HepG2 (cell line): ENCODE measurements around the gene RNF114. TPM values are rescaled to one million over a fixed set of nuclear protein-coding genes. Genes with fewer than 3 reads are reported as not detected.

Source experiments
- MED8 ChIP-seq: sonication (generic); formaldehyde crosslinking; IDR thresholded peaks from 2 replicates; pipeline ENCODE4 v1.8.1; 2023; ENCODE audit warnings: mild to moderate bottlenecking, missing genetic modification reagents; ENCODE audit not compliant: insufficient replicate concordance
- NFE2L2 ChIP-seq: fragments of 150-350 bp; IDR thresholded peaks from 2 replicates; pipeline ENCODE4 v1.6.1; 2014; ENCODE audit warnings: low read length
- NR2F6 ChIP-seq, 2 experiments: IDR thresholded peaks; 2 replicates each; pipeline ENCODE4 v1.6.1; 2016; ENCODE audit warnings: antibody characterized with exemption in 1 of 2, mild to moderate bottlenecking in 1 of 2
- PITX1 ChIP-seq: sonication (generic); formaldehyde crosslinking; IDR thresholded peaks from 2 replicates; pipeline ENCODE4 v1.5.1; 2020; ENCODE audit warnings: mild to moderate bottlenecking, missing genetic modification reagents
- TSC22D2 ChIP-seq: sonication (generic); formaldehyde crosslinking; IDR thresholded peaks from 2 replicates; pipeline ENCODE4 v1.5.1; 2020; ENCODE audit warnings: missing genetic modification reagents, mild to moderate bottlenecking, borderline replicate concordance
- ZNF546 ChIP-seq: sonication (generic); formaldehyde crosslinking; conservative IDR thresholded peaks from 2 replicates; pipeline ENCODE4 v1.8.1; 2023; ENCODE audit warnings: mild to moderate bottlenecking, missing genetic modification reagents
- ZNF672 ChIP-seq: sonication (generic); formaldehyde crosslinking; IDR thresholded peaks from 2 replicates; pipeline ENCODE4 v1.8.1; 2022; ENCODE audit warnings: missing genetic modification reagents
- ZNF709 ChIP-seq: sonication (generic); formaldehyde crosslinking; IDR thresholded peaks from 2 replicates; pipeline ENCODE4 v1.5.0; 2020; ENCODE audit warnings: mild to moderate bottlenecking, missing genetic modification reagents
- ZNF761 ChIP-seq: sonication (generic); formaldehyde crosslinking; conservative IDR thresholded peaks from 2 replicates; pipeline ENCODE4 v1.4.0; 2020; ENCODE audit warnings: mild to moderate bottlenecking, missing genetic modification reagents
- polyA plus RNA-seq, 8 experiments: library from polyadenylated mRNA; depleted of rRNA in 3 of 8; stranded (reverse) in 7 of 8; unstranded in 1 of 8; fragments of >200 nt; fragmentation: Illumina TruSeq in 4 of 8; extraction: Trizol in 4 of 8; gene quantifications; 2 replicates each; pipeline versions ENCODE4 v1.2.1 to v1.2.3, GENCODE V29; 2011 to 2016; ENCODE audit warnings: low read depth in 4 of 8, missing spikeins in 1 of 8, mixed read lengths in 1 of 8; ENCODE audit not compliant: insufficient read depth in 1 of 8
- total RNA-seq, 5 experiments: library from RNA; depleted of rRNA; stranded (reverse); fragments of >200 nt; fragmentation: Illumina TruSeq; extraction: Trizol; gene quantifications; 2 replicates each; pipeline ENCODE4 v1.2.3, GENCODE V29; 2016; ENCODE audit warnings: low read depth in 1 of 5
- TF ChIP-seq, protein P1 (sequence below): IDR thresholded peaks from 2 replicates; pipeline ENCODE4 v1.6.1; 2016; ENCODE audit warnings: low read depth
- TF ChIP-seq, protein P2 (sequence below): sonication (generic); formaldehyde crosslinking; IDR thresholded peaks from 2 replicates; pipeline ENCODE4 v1.9.0; 2021; ENCODE audit warnings: missing genetic modification reagents, borderline replicate concordance
- TF ChIP-seq, protein P3 (sequence below): sonication (generic); formaldehyde crosslinking; IDR thresholded peaks from 2 replicates; pipeline ENCODE4 v1.8.1; 2023; ENCODE audit warnings: mild to moderate bottlenecking, moderate library complexity, missing genetic modification reagents
- TF ChIP-seq, protein P4 (sequence below): sonication (generic); formaldehyde crosslinking; IDR thresholded peaks from 2 replicates; pipeline ENCODE4 v1.5.0; 2020; ENCODE audit warnings: mild to moderate bottlenecking, missing genetic modification reagents, borderline replicate concordance
- TF ChIP-seq, protein P5 (sequence below): sonication (generic); formaldehyde crosslinking; IDR thresholded peaks from 2 replicates; pipeline ENCODE4 v1.4.0; 2020; ENCODE audit warnings: missing genetic modification reagents

Gene RNF114
- total and polyA plus RNA-seq, 2 of the 13 experiments (the other 11 are each of a cell fraction or from before 2014, with no cell fraction given) = 119 to 126 TPM

DNA sequence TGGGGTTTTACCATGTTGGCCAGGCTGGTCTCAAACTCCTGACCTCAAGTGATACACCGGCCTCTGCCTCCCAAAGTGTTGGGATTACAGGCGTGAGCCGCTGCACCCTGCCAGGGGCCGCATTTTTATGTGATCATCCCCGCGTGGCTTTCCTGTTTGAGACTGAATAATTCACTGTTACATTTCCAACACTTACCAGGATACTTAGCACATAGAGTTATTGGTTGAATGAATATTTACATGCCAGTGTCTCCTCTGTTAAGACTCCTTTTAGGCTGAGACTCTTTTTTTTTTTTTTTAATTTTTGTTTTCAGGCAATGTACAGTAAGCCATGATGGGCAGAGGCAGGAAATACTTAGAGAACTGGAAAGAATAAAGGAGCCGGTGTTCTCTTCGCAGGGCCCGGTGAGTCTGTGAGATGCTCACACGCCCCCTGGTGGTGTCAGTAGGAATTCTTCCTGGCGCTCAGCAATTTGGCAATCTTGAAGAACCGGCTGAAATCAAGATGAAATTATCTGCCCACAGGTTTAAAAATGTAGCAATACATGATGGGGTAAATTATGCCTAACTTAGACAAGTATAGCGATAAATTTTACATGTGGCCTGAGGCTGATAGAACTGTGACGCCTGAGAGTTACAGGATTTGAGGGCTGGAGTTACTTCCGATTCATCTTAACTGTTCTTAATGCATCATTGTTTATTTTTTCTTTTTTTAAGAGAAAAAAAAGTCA is 7.6 kb upstream of the RNF114 start (continued):
- TF ChIP-seq, protein P1, sequence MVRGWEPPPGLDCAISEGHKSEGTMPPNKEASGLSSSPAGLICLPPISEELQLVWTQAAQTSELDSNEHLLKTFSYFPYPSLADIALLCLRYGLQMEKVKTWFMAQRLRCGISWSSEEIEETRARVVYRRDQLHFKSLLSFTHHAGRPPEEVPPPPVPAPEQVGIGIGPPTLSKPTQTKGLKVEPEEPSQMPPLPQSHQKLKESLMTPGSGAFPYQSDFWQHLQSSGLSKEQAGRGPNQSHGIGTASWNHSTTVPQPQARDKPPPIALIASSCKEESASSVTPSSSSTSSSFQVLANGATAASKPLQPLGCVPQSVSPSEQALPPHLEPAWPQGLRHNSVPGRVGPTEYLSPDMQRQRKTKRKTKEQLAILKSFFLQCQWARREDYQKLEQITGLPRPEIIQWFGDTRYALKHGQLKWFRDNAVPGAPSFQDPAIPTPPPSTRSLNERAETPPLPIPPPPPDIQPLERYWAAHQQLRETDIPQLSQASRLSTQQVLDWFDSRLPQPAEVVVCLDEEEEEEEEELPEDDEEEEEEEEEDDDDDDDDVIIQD (CRISPR knock-in tag) = peak; percentile 41; the same call in 1 of the 2 replicates
- TF ChIP-seq MED8 = no peak
- TF ChIP-seq, protein P2, sequence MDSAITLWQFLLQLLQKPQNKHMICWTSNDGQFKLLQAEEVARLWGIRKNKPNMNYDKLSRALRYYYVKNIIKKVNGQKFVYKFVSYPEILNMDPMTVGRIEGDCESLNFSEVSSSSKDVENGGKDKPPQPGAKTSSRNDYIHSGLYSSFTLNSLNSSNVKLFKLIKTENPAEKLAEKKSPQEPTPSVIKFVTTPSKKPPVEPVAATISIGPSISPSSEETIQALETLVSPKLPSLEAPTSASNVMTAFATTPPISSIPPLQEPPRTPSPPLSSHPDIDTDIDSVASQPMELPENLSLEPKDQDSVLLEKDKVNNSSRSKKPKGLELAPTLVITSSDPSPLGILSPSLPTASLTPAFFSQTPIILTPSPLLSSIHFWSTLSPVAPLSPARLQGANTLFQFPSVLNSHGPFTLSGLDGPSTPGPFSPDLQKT (CRISPR knock-in tag) = no peak
- no peak for TF ChIP-seq ZNF546 (CRISPR knock-in tag)
- no peak for TF ChIP-seq ZNF672 (CRISPR knock-in tag)
- peak; percentile 66; the same call in 1 of the 2 replicates for TF ChIP-seq PITX1 (CRISPR knock-in tag)
- TF ChIP-seq TSC22D2 (CRISPR knock-in tag) = no peak
- TF ChIP-seq, protein P3, sequence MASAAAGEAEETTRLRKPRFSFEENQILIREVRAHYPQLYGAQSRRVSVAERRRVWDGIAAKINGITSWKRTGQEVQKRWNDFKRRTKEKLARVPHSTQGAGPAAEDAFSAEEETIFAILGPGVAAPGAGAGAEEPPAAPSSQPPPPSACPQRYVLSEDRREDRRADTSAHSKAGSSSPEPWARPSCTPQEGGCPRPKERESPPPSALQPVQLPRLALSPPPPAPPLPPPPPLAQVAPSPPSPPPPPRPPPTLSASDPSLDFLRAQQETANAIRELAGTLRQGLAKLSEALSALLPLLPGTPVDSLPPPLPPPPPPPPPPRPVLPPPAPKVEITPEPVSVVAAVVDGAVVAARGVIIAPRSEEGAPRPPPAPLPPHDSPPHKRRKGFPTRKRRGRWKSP (CRISPR knock-in tag) = 0 out of 2 replicates have a peak, but pooled peaks have one; percentile 27
- TF ChIP-seq, protein P4, sequence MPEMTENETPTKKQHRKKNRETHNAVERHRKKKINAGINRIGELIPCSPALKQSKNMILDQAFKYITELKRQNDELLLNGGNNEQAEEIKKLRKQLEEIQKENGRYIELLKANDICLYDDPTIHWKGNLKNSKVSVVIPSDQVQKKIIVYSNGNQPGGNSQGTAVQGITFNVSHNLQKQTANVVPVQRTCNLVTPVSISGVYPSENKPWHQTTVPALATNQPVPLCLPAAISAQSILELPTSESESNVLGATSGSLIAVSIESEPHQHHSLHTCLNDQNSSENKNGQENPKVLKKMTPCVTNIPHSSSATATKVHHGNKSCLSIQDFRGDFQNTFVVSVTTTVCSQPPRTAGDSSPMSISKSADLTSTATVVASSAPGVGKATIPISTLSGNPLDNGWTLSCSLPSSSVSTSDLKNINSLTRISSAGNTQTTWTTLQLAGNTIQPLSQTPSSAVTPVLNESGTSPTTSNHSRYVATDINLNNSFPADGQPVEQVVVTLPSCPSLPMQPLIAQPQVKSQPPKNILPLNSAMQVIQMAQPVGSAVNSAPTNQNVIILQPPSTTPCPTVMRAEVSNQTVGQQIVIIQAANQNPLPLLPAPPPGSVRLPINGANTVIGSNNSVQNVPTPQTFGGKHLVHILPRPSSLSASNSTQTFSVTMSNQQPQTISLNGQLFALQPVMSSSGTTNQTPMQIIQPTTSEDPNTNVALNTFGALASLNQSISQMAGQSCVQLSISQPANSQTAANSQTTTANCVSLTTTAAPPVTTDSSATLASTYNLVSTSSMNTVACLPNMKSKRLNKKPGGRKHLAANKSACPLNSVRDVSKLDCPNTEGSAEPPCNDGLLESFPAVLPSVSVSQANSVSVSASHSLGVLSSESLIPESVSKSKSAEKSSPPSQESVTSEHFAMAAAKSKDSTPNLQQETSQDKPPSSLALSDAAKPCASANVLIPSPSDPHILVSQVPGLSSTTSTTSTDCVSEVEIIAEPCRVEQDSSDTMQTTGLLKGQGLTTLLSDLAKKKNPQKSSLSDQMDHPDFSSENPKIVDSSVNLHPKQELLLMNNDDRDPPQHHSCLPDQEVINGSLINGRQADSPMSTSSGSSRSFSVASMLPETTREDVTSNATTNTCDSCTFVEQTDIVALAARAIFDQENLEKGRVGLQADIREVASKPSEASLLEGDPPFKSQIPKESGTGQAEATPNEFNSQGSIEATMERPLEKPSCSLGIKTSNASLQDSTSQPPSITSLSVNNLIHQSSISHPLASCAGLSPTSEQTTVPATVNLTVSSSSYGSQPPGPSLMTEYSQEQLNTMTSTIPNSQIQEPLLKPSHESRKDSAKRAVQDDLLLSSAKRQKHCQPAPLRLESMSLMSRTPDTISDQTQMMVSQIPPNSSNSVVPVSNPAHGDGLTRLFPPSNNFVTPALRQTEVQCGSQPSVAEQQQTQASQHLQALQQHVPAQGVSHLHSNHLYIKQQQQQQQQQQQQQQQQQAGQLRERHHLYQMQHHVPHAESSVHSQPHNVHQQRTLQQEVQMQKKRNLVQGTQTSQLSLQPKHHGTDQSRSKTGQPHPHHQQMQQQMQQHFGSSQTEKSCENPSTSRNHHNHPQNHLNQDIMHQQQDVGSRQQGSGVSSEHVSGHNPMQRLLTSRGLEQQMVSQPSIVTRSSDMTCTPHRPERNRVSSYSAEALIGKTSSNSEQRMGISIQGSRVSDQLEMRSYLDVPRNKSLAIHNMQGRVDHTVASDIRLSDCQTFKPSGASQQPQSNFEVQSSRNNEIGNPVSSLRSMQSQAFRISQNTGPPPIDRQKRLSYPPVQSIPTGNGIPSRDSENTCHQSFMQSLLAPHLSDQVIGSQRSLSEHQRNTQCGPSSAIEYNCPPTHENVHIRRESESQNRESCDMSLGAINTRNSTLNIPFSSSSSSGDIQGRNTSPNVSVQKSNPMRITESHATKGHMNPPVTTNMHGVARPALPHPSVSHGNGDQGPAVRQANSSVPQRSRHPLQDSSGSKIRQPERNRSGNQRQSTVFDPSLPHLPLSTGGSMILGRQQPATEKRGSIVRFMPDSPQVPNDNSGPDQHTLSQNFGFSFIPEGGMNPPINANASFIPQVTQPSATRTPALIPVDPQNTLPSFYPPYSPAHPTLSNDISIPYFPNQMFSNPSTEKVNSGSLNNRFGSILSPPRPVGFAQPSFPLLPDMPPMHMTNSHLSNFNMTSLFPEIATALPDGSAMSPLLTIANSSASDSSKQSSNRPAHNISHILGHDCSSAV = no peak
- no peak for TF ChIP-seq NR2F6 (IDR thresholded peaks at IDR 0.05)
- TF ChIP-seq NR2F6 (CRISPR knock-in tag; IDR thresholded peaks at IDR 0.05) = peak; percentile 46; the same call in 1 of the 2 replicates
- TF ChIP-seq, protein P5, sequence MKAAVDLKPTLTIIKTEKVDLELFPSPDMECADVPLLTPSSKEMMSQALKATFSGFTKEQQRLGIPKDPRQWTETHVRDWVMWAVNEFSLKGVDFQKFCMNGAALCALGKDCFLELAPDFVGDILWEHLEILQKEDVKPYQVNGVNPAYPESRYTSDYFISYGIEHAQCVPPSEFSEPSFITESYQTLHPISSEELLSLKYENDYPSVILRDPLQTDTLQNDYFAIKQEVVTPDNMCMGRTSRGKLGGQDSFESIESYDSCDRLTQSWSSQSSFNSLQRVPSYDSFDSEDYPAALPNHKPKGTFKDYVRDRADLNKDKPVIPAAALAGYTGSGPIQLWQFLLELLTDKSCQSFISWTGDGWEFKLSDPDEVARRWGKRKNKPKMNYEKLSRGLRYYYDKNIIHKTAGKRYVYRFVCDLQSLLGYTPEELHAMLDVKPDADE (CRISPR knock-in tag) = no peak
- no peak for TF ChIP-seq ZNF761 (CRISPR knock-in tag)
- TF ChIP-seq NFE2L2 = no peak; the same call in 1 of the 2 replicates
- TF ChIP-seq ZNF709 (CRISPR knock-in tag) = no peak
